Gastrocnemius medialis (tissue), 4 donors: Measurements from ENCODE around the gene KIRREL3.

ENCODE experiments used
- CTCF ChIP-seq, 5 experiments: fragments of 450-650 bp in 3 of 5; fragments of 200-600 bp in 2 of 5; sonication (generic) in 2 of 5; IDR thresholded peaks in 4 of 5; conservative IDR thresholded peaks in 1 of 5; 1 replicate in 4 of 5; 2 replicates in 1 of 5; pipeline ENCODE4 v1.5.1; 2016 to 2019; ENCODE audit warnings: antibody characterized with exemption in 5 of 5, mild to moderate bottlenecking in 3 of 5, moderate library complexity in 3 of 5
- POLR2A ChIP-seq, 2 donors: fragments of 450-650 bp; IDR thresholded peaks; one replicate each; pipeline ENCODE4 v1.6.1; 2017; ENCODE audit warnings: antibody characterized with exemption in 2 of 2, mild to moderate bottlenecking in 2 of 2, moderate library complexity in 2 of 2

GRCh38 chr11:126628790-126629621 lies 371.6 kb downstream of the KIRREL3 start:
- no peak for TF ChIP-seq CTCF (IDR thresholded peaks at IDR 0.05 in 4 of 5, conservative IDR thresholded peaks at IDR 0.05 in 1 of 5)
- TF ChIP-seq POLR2A (IDR thresholded peaks at IDR 0.05): no peak
